HT-29 (cell line): ENCODE results near the gene DAPL1. TPM values are rescaled to one million over a fixed set of nuclear protein-coding genes. Genes with fewer than 3 reads are reported as not detected.

ENCODE experiments used
- DNase-seq: peaks from one replicate; pipeline ENCODE4 v3.0.0-alpha.2; 2015; ENCODE audit warnings: low spot score
- total RNA-seq: library from RNA; depleted of rRNA; stranded (reverse); fragments of >200 nt; shearing (Covaris generic); gene quantifications from 2 replicates; pipeline ENCODE4 v1.2.3, GENCODE V29; 2014; rRNA removed

DAPL1 gene
- total RNA-seq = not detected in 2 replicates

GRCh38 chr2:158795195-158795924 lies at the start of gene DAPL1:
Gene DAPL1 (plus strand): TSS chr2:158795317. CDS start chr2:158795373, 56 bp downstream.
- no peak for DNase-seq

- DNase-seq = no peak
These were observed 49.2 kb upstream of the DAPL1 start for GRCh38 chr2:158745866-158746382.

GRCh38 chr2:158746488-158746887 lies 48.6 kb upstream of the DAPL1 start:
- DNase-seq = no peak

- no peak for DNase-seq
These were observed 47.8 kb upstream of the DAPL1 start for GRCh38 chr2:158747281-158747680.

- DNase-seq = no peak
These were observed 46.1 kb upstream of the DAPL1 start for GRCh38 chr2:158748926-158749590.

- no peak for DNase-seq
These were observed 44.5 kb upstream of the DAPL1 start for GRCh38 chr2:158750458-158751125.

GRCh38 chr2:158753641-158754611 lies 41.2 kb upstream of the DAPL1 start:
- DNase-seq = peak; percentile 75

GRCh38 chr2:158755310-158756087 lies 39.6 kb upstream of the DAPL1 start:
- no peak for DNase-seq

GRCh38 chr2:158756331-158756730 lies 38.8 kb upstream of the DAPL1 start:
- DNase-seq = no peak

GRCh38 chr2:158756976-158757375 lies 38.1 kb upstream of the DAPL1 start:
- no peak for DNase-seq

- no peak for DNase-seq
These were observed 34.2 kb upstream of the DAPL1 start for GRCh38 chr2:158760887-158761286.

- DNase-seq = no peak
These were observed 33.5 kb upstream of the DAPL1 start for GRCh38 chr2:158761621-158762020.

- DNase-seq = no peak
These were observed 32.8 kb upstream of the DAPL1 start for GRCh38 chr2:158762336-158762735.

GRCh38 chr2:158766524-158766923 lies 28.6 kb upstream of the DAPL1 start:
- DNase-seq = no peak

- no peak for DNase-seq
These were observed 22.6 kb upstream of the DAPL1 start for GRCh38 chr2:158772306-158773078.

GRCh38 chr2:158773121-158773520 lies 22.0 kb upstream of the DAPL1 start:
- DNase-seq = no peak

GRCh38 chr2:158774681-158775080 lies 20.4 kb upstream of the DAPL1 start:
- DNase-seq = no peak

GRCh38 chr2:158775273-158776027 lies 19.7 kb upstream of the DAPL1 start:
- DNase-seq = no peak

GRCh38 chr2:158776231-158776630 lies 18.9 kb upstream of the DAPL1 start:
- DNase-seq = no peak
